Neural cell (in vitro differentiated cells): ENCODE measurements around the gene DGKI. TPM values are rescaled to one million over a fixed set of nuclear protein-coding genes. Genes with fewer than 3 reads are reported as not detected.

Experiments used
- H2AFZ ChIP-seq: fragments of 200-600, 300-800 bp; sonication (generic), shearing (Covaris generic); 2 replicates; pipeline ENCODE4 v1.6.0; 2014; ENCODE audit warnings: low read depth, mild to moderate bottlenecking, antibody characterized with exemption, low read length, moderate library complexity
- H3F3A ChIP-seq: fragments of 200-600 bp; shearing (Covaris generic); 2 replicates; pipeline ENCODE4 v1.6.1; 2016; ENCODE audit warnings: mild to moderate bottlenecking, moderate library complexity, mixed read lengths, antibody characterized with exemption, low read length; ENCODE audit not compliant: insufficient read depth, poor library complexity, severe bottlenecking
- H3K27ac ChIP-seq: fragments of 200-600, 300-800 bp; sonication (generic), shearing (Covaris generic); 2 replicates; pipeline ENCODE4 v1.5.1; 2014; ENCODE audit warnings: mild to moderate bottlenecking, low read length, moderate library complexity
- H3K27me3 ChIP-seq: fragments of 300-800, 200-600 bp; sonication (generic), shearing (Covaris generic); 2 replicates; pipeline ENCODE4 v1.6.0; 2014; ENCODE audit warnings: mild to moderate bottlenecking, low read depth, low read length, moderate library complexity; ENCODE audit not compliant: insufficient read depth
- H3K36me3 ChIP-seq: fragments of 300-800, 200-600 bp; sonication (generic), shearing (Covaris generic); 2 replicates; pipeline ENCODE4 v1.5.1; 2014; ENCODE audit warnings: mild to moderate bottlenecking, antibody characterized with exemption, low read length, moderate library complexity; ENCODE audit not compliant: insufficient read depth
- H3K4me2 ChIP-seq: fragments of 300-800, 200-600 bp; sonication (generic), shearing (Covaris generic); 2 replicates; pipeline ENCODE4 v1.6.0; 2014; ENCODE audit warnings: mild to moderate bottlenecking, low read length
- H3K4me3 ChIP-seq: fragments of 300-800, 200-600 bp; sonication (generic), shearing (Covaris generic); 2 replicates; pipeline ENCODE4 v1.5.1; 2014; ENCODE audit warnings: mild to moderate bottlenecking, low read length, moderate library complexity
- H3K79me2 ChIP-seq: fragments of 200-600 bp; shearing (Covaris generic); replicated peaks from 2 replicates; pipeline ENCODE4 v1.6.0; 2014; ENCODE audit warnings: mild to moderate bottlenecking, low read length, moderate library complexity; ENCODE audit not compliant: insufficient read depth
- H3K9ac ChIP-seq: fragments of 300-800, 200-600 bp; sonication (generic), shearing (Covaris generic); 2 replicates; pipeline ENCODE4 v1.6.1; 2016; ENCODE audit warnings: mild to moderate bottlenecking, low read length, mixed read lengths
- H3K9me2 ChIP-seq: fragments of 200-600 bp; shearing (Covaris generic); 2 replicates; pipeline ENCODE4 v1.6.1; 2016; ENCODE audit warnings: mild to moderate bottlenecking, low read length, mixed read lengths; ENCODE audit not compliant: insufficient read depth
- H3K9me3 ChIP-seq: fragments of 200-600, 300-800 bp; sonication (generic), shearing (Covaris generic); 2 replicates; pipeline ENCODE4 v1.6.1; 2016; ENCODE audit warnings: mild to moderate bottlenecking, mixed run types, low read length, moderate library complexity, mixed read lengths
- H4K20me1 ChIP-seq: fragments of 200-600 bp; shearing (Covaris generic); 2 replicates; pipeline ENCODE4 v1.6.1; 2016; ENCODE audit warnings: mild to moderate bottlenecking, mixed run types; ENCODE audit not compliant: insufficient read depth
- CTCF ChIP-seq: fragments of 450-650 bp; IDR thresholded peaks from 2 replicates; pipeline ENCODE4 v1.5.1; 2014; ENCODE audit warnings: antibody characterized with exemption, mild to moderate bottlenecking, moderate library complexity; ENCODE audit not compliant: poor library complexity, severe bottlenecking
- EP300 ChIP-seq: fragments of 450-650 bp; conservative IDR thresholded peaks from 2 replicates; pipeline ENCODE4 v1.6.1; 2014; ENCODE audit warnings: antibody characterized with exemption, mild to moderate bottlenecking, moderate library complexity; ENCODE audit not compliant: poor library complexity, severe bottlenecking
- EZH2 ChIP-seq: fragments of 200-600, 300-800 bp; shearing (Covaris generic), sonication (generic); IDR thresholded peaks from 2 replicates; pipeline ENCODE4 v1.6.1; 2014; ENCODE audit warnings: antibody characterized with exemption, low read length, borderline replicate concordance, mild to moderate bottlenecking; ENCODE audit not compliant: insufficient read depth, poor library complexity, severe bottlenecking
- MXI1 ChIP-seq: fragments of 450-650 bp; conservative IDR thresholded peaks from 2 replicates; pipeline ENCODE4 v1.6.1; 2014; ENCODE audit warnings: antibody characterized with exemption, mild to moderate bottlenecking; ENCODE audit not compliant: poor library complexity, severe bottlenecking
- POLR2AphosphoS5 ChIP-seq: IDR thresholded peaks from 2 replicates; pipeline ENCODE4 v1.6.1; 2012
- RAD21 ChIP-seq: fragments of 450-650 bp; conservative IDR thresholded peaks from 2 replicates; pipeline ENCODE4 v1.6.1; 2014; ENCODE audit warnings: antibody characterized with exemption, mild to moderate bottlenecking, moderate library complexity
- SMC3 ChIP-seq: fragments of 450-650 bp; conservative IDR thresholded peaks from 2 replicates; pipeline ENCODE4 v1.6.1; 2014; ENCODE audit warnings: antibody characterized with exemption, mild to moderate bottlenecking, moderate library complexity; ENCODE audit not compliant: poor library complexity
- TAF1 ChIP-seq: IDR thresholded peaks from 2 replicates; pipeline ENCODE4 v1.6.1; 2012; ENCODE audit warnings: low read depth
- polyA plus RNA-seq: library from polyadenylated mRNA; depleted of rRNA; stranded (reverse); fragments of >200 nt; gene quantifications from 2 replicates; pipeline ENCODE4 v1.2.3, GENCODE V29; 2014
- TF ChIP-seq, protein P1 (sequence below): IDR thresholded peaks from 2 replicates; pipeline ENCODE4 v1.6.1; 2012; ENCODE audit warnings: borderline replicate concordance

DGKI gene
- polyA plus RNA-seq, 1 donor from 2014 or later = 15.8 TPM

DNA sequence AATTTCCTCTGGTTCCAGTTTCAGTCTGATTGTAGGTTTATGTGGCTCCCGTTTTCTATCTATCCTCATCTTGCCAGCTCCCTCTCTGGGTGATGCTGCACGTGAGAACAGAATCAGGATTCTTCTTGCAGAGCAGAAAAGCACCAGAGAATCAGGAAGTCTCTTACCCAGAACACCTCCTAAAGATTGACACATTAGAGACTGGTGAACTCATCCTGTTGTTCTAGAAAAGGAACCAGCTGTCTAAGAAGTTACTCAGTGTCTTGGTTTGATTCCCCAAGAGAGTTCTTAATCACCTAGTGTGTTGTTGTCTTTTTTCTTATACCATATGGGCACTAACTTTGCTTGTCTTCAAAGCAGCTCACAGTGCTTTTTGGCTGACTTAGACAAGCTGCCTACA is 152.4 kb downstream of the DGKI start:
- Histone ChIP-seq H3K9ac (no peak overlapping the region), H3K36me3 (no peaks in the 10 kb centered on the region), H3K9me3 (no peaks in the 10 kb centered on the region), H3K79me2 (no peaks in the 10 kb centered on the region), H3K27ac (no peak overlapping the region), H3K4me2 (no peak overlapping the region), H3K9me2 (no peaks in the 10 kb centered on the region), H3K27me3 (no peaks in the 10 kb centered on the region), H2AFZ (no peak overlapping the region), H4K20me1 (no peaks in the 10 kb centered on the region), H3K4me3 (no peak overlapping the region), H3F3A (no peaks in the 10 kb centered on the region)
- TF ChIP-seq RAD21 (no peak), SMC3 (no peak), CTCF (no peak), TAF1 (no peak), EZH2 (no peak), MXI1 (no peak), EP300 (no peak), POLR2AphosphoS5 (no peak)
- TF ChIP-seq, protein P1, sequence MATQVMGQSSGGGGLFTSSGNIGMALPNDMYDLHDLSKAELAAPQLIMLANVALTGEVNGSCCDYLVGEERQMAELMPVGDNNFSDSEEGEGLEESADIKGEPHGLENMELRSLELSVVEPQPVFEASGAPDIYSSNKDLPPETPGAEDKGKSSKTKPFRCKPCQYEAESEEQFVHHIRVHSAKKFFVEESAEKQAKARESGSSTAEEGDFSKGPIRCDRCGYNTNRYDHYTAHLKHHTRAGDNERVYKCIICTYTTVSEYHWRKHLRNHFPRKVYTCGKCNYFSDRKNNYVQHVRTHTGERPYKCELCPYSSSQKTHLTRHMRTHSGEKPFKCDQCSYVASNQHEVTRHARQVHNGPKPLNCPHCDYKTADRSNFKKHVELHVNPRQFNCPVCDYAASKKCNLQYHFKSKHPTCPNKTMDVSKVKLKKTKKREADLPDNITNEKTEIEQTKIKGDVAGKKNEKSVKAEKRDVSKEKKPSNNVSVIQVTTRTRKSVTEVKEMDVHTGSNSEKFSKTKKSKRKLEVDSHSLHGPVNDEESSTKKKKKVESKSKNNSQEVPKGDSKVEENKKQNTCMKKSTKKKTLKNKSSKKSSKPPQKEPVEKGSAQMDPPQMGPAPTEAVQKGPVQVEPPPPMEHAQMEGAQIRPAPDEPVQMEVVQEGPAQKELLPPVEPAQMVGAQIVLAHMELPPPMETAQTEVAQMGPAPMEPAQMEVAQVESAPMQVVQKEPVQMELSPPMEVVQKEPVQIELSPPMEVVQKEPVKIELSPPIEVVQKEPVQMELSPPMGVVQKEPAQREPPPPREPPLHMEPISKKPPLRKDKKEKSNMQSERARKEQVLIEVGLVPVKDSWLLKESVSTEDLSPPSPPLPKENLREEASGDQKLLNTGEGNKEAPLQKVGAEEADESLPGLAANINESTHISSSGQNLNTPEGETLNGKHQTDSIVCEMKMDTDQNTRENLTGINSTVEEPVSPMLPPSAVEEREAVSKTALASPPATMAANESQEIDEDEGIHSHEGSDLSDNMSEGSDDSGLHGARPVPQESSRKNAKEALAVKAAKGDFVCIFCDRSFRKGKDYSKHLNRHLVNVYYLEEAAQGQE = no peak

DNA sequence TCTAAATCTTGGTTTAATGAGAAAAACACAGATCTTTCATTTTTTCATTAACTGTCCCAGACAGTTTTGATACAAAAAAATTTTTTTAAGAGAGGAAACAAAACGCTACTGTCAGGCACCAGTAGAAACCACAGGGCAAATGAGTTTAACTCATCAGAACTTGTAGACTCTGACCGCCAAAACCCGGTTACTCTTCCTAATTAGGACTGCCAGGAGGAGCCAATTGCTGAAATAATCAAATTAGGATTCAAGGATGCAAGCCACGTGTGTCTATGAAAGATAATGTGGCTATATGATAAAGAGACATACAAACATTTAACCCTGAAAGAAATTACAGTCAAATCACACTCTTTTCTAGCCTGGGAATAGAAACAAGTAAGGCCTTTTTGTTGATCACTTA is 154.4 kb downstream of the DGKI start:
- Histone ChIP-seq H3K27me3 (no peaks in the 10 kb centered on the region), H2AFZ (no peak overlapping the region), H3K9me2 (no peaks in the 10 kb centered on the region), H3K79me2 (no peaks in the 10 kb centered on the region), H3K4me3 (no peak overlapping the region), H3K36me3 (peaks cover 5% of the 10 kb centered on the region), H3K9ac (no peak overlapping the region), H3K4me2 (no peak overlapping the region), H3K9me3 (no peaks in the 10 kb centered on the region), H3K27ac (no peak overlapping the region), H4K20me1 (no peaks in the 10 kb centered on the region), H3F3A (no peaks in the 10 kb centered on the region)
- TF ChIP-seq EZH2 (no peak), SMC3 (no peak), MXI1 (no peak), RAD21 (no peak), CTCF (no peak), TAF1 (no peak)
- TF ChIP-seq, protein P1 = no peak
